Tibial artery (tissue), 4 donors: ENCODE results near the gene PCBP3.
A peak's percentile ranks its signal among the peaks of the same experiment; 100 is the strongest.

Experiments used
- DNase-seq, 2 donors: peaks; one replicate each; pipeline ENCODE4 v3.0.0-alpha.2; 2019
- H3K27ac ChIP-seq, 2 donors: fragments of 200-600 bp; sonication (generic) in 1 of 2; 1 replicate in 1 of 2; 2 replicates in 1 of 2; pipeline ENCODE4 v1.5.1; 2018 to 2019; ENCODE audit warnings: mild to moderate bottlenecking in 1 of 2
- H3K27me3 ChIP-seq, 2 donors: fragments of 200-600 bp; sonication (generic) in 1 of 2; one replicate each; pipeline versions ENCODE4 v1.5.1 to v1.6.0; 2016 to 2019
- H3K36me3 ChIP-seq, 3 donors: fragments of 200-600 bp; sonication (generic) in 2 of 3; one replicate each; pipeline ENCODE4 v1.5.1; 2016 to 2019; ENCODE audit warnings: mild to moderate bottlenecking in 2 of 3
- H3K4me1 ChIP-seq, 4 donors: fragments of 200-600 bp; sonication (generic) in 2 of 4; 1 replicate in 3 of 4; 2 replicates in 1 of 4; pipeline ENCODE4 v1.5.1; 2016 to 2019
- H3K4me3 ChIP-seq, 2 donors: fragments of 200-600 bp; sonication (generic) in 1 of 2; 1 replicate in 1 of 2; 2 replicates in 1 of 2; pipeline ENCODE4 v1.5.1; 2018 to 2019; ENCODE audit warnings: mild to moderate bottlenecking in 2 of 2
- H3K9me3 ChIP-seq, 3 donors: fragments of 200-600 bp; sonication (generic) in 1 of 3; one replicate each; pipeline ENCODE4 v1.5.1; 2016 to 2019
- CTCF ChIP-seq, 2 experiments: fragments of 200-600 bp in 1 of 2; fragments of 450-650 bp in 1 of 2; IDR thresholded peaks; one replicate each; pipeline ENCODE4 v1.5.1; 2017 to 2019; ENCODE audit warnings: antibody characterized with exemption in 2 of 2, mild to moderate bottlenecking in 1 of 2, moderate library complexity in 1 of 2
- intact Hi-C: fragments of 100-400 bp; cut with DNase I; formaldehyde crosslinking; loops from one replicate; pipeline ENCODE4 v1.15.0; 2023; ENCODE audit warnings: low total_unique reads

Gene PCBP3

GRCh38 chr21:45639206-45640000, 4.1 kb upstream of the PCBP3 start:
- no peak overlapping the region for H3K27ac ChIP-seq
- H3K27me3 ChIP-seq: peaks cover 0 to 55% of the 10 kb centered on the region in 2 donors
- H3K9me3 ChIP-seq: no peaks in the 10 kb centered on the region
- no peak overlapping the region for H3K4me3 ChIP-seq
- TF ChIP-seq CTCF (IDR thresholded peaks at IDR 0.05): no peak
- no peaks in the 10 kb centered on the region for H3K36me3 ChIP-seq
- intact Hi-C loops: no loop called here
- no peak for DNase-seq
- peaks cover 0 to 26% (median 10%) of the 10 kb centered on the region in 4 donors for H3K4me1 ChIP-seq

- Histone ChIP-seq H3K4me3 (no peak overlapping the region), H3K27ac (no peak overlapping the region), H3K36me3 (no peaks in the 10 kb centered on the region), H3K4me1 (peaks cover 0 to 31% (median 11%) of the 10 kb centered on the region in 4 donors), H3K27me3 (peaks cover 0 to 62% of the 10 kb centered on the region in 2 donors), H3K9me3 (no peaks in the 10 kb centered on the region)
- TF ChIP-seq CTCF (IDR thresholded peaks at IDR 0.05): no peak
- no peak for DNase-seq
- intact Hi-C loops: no loop called here
These were observed 3.3 kb upstream of the PCBP3 start for GRCh38 chr21:45640001-45640887.

GRCh38 chr21:45640888-45641479, 2.5 kb upstream of the PCBP3 start:
- H3K36me3 ChIP-seq: no peaks in the 10 kb centered on the region
- no peak overlapping the region for H3K27ac ChIP-seq
- TF ChIP-seq CTCF (IDR thresholded peaks at IDR 0.05): no peak
- H3K27me3 ChIP-seq: peaks cover 0 to 68% of the 10 kb centered on the region in 2 donors
- H3K4me1 ChIP-seq: peaks cover 0 to 31% (median 11%) of the 10 kb centered on the region in 4 donors
- DNase-seq: no peak
- H3K4me3 ChIP-seq: no peak overlapping the region
- H3K9me3 ChIP-seq: no peaks in the 10 kb centered on the region
- intact Hi-C loops: no loop called here

- Histone ChIP-seq H3K27ac (no peak overlapping the region), H3K27me3 (peaks cover 0 to 73% of the 10 kb centered on the region in 2 donors), H3K36me3 (no peaks in the 10 kb centered on the region), H3K4me1 (peaks cover 0 to 31% (median 11%) of the 10 kb centered on the region in 4 donors), H3K9me3 (no peaks in the 10 kb centered on the region), H3K4me3 (no peak overlapping the region)
- no peak for DNase-seq
- intact Hi-C loops: no loop called here
- TF ChIP-seq CTCF (IDR thresholded peaks at IDR 0.05): no peak
These were observed 2.0 kb upstream of the PCBP3 start for GRCh38 chr21:45641480-45642035.

GRCh38 chr21:45642122-45642813, 1.3 kb upstream of the PCBP3 start:
- DNase-seq: no peak
- intact Hi-C loops: no loop called here
- Histone ChIP-seq H3K4me3 (peak overlapping the region; percentile 43 to 54), H3K27ac (no peak overlapping the region), H3K9me3 (no peaks in the 10 kb centered on the region), H3K27me3 (peaks cover 0 to 76% of the 10 kb centered on the region in 2 donors), H3K4me1 (peaks cover 0 to 31% (median 11%) of the 10 kb centered on the region in 4 donors), H3K36me3 (no peaks in the 10 kb centered on the region)
- TF ChIP-seq CTCF (IDR thresholded peaks at IDR 0.05): no peak
